GM11168 (cell line): ENCODE data around the gene LRRFIP2.
"Not testable (repeated sequence)": the region's sequence is repeated elsewhere in the genome, so short reads cannot be mapped to it uniquely, and the experiment has no call there.

Experiments
- in situ Hi-C: fragments of 300-500 bp; cut with MboI; formaldehyde crosslinking; loops from one replicate; pipeline ENCODE4 v1.12.0; 2022; ENCODE audit warnings: low sequenced_read_pairs; ENCODE audit not compliant: unreplicated experiment

LRRFIP2 gene

DNA sequence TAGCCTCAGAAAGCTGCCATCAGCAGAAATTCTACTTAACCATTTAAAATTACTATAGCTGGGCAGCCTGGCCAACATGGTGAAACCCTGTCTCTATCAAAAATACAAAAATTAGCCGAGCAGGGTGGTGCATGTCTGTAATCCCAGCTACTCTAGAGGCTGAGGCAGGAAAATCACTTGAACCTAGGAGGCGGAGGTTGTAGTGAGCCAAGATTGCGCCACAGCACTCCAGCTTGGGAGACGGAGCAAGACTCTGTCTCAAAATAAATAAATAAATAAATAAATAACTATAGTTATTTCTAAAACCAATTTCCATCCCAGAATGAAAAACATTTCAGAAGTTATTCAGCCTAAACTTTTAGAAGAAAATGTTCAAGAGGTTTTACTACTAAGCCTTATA, 25.1 kb downstream of the LRRFIP2 start:
- in situ Hi-C loops: no loop called here

DNA sequence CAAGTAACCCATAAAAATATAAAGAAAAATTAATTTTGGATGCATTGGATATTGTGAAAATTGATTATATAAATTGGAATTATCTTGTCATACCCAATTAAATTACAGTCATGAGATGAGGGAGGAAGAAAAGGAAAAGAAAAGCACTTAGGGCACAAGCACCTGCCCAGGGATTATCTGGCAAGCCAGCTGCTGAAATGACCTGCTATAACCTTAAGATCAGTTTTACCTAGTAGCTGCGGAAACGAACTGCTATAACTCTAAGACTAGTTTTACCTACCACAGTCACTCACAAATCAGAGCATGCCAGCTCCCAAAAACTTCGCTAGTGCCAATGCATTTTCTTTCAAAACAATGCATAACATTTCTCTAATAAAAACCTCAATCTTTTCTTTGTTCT, 26.2 kb downstream of the LRRFIP2 start:
- in situ Hi-C loops: no loop called here

DNA sequence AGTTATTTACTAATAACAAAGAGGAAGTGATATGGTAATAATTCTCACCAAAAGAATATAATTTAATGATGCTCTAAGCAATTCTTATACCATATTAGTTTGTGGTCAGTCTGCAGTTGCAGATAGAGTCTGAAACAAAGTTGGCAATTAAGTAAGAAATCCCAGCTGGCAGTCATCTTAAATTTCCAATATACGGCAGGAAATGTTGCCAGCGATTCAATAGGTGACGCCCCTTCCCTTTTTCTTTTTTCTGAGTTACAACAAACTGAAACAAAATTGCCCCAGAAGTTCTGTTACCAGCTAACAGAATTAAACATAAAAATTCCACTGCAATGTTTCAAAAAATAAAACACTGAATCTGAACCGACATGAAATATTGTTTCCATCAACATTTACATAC, 26.7 kb downstream of the LRRFIP2 start:
- in situ Hi-C loops: no loop called here

DNA sequence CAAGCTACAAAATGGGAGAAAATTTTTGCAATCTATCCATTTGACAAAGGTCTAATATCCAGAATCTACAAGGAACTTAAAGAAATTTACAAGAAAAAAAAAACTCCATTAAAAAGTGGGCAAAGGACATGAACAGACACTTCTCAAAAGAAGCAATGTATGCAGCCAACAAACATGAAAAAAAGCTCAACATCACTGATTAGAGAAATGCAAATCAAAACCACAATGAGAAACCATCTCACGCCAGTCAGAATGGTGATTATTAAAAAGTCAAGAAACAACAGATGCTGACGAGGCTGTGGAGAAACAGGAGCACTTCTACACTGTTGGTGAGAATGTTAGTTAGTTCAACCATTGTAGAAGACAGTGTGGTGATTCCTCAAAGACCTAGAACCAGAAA, 27.5 kb downstream of the LRRFIP2 start:
- in situ Hi-C loops: not testable (repeated sequence)

DNA sequence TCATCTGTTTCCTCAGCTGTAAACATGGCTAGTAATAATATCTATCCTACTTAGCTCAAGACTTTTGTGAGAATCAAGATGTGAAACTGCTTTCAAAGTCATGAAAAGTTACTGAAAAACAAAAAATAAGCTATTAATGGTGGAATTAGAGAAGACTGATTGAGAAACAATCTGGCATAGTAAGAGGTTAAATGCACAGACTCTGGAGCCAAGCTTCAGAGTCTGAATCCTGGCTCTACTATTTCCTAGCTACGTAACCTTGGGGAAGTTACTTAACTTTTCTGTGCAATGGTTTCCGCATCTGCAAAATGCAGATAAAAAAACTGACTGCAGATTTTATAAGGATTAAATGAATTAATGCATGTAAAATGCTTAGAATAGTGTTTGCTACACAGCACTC, 28.8 kb downstream of the LRRFIP2 start:
- in situ Hi-C loops: no loop called here

DNA sequence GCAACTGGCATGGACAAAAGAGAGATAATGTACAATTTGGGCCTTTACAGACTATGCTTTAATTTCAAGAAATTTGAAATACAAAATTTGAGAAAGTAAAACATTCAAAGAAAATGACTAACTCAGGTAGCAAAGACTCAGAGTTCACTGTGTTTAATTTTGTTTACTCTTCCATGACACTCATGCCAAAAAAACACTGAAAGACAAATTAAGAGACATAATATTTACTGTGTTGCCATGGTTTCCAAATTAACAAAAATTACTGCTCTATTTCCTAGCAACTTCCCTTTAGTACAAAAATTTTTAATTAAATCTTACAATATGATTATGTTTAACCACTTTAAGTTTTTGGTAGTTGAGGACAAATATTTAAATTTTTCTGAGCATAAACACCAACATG, 29.6 kb downstream of the LRRFIP2 start:
- in situ Hi-C loops: no loop called here

DNA sequence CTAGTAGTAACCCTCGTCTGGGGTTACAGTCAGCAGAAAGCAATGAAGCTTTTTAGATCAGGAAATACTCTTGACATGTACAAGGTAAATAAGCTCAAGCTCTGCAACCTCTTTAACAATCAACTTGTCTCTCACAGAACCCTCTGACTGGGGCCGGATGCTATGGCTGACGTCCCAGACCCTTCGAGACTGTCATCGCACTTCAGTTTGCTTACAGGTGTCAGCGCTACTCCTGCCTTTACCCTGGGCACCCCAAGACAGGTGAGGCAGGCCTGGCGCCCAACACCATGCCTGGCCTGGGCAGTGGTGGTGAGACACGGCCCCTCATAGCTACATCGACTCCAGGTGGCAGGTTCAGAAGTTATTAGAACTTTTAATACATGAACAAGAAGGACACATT, 30.6 kb downstream of the LRRFIP2 start:
- in situ Hi-C loops: no loop called here

DNA sequence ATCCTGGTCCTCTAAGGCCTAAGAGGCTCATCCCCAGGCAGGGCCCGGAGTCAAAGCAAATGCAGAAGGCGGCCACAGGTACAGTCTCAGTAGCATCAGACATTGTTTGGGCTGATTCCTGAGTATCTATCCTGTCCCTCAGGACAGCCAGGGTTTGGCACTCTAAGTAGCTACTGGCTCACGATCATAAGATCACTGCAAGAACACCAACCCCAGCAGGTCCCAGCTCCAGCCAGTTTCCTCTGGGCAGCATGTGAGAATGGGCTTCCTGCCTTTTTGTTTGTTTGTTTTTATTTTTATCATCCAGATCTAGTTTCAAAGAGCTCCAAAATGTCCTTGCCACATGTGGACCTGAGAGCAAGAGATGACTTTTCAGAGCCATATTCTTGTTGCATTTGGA, 32.7 kb downstream of the LRRFIP2 start:
- in situ Hi-C loops: no loop called here

DNA sequence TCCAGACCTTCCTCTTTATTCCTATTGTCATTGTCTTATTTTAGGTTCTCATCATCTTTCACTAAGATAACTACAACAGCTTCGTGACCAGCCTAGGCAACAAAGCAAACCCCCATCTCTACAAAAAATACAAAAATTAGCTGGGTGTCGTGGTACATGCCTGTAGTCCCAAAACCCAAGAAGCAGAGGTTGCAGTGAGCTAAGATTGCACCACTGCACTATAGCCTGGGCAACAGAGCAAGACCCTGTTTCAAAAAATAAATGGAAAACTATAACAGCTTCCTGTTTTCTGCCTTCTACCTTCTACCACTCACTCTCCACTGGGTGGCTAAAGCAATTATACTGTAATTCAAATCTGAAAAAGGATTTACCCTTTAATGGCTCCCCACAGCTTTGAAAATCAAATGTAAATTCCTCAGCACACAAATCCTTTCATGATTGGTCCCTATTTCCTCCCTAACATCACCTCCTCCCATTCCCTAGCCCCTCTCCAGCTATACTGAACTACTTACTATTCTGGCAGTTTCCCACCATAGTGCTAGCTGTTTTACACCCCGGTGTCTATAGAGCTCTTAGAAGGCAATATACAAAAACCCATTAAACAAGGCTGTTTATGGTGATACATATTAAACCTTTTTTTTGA, 33.4 kb downstream of the LRRFIP2 start:
- in situ Hi-C loops: no loop called here

DNA sequence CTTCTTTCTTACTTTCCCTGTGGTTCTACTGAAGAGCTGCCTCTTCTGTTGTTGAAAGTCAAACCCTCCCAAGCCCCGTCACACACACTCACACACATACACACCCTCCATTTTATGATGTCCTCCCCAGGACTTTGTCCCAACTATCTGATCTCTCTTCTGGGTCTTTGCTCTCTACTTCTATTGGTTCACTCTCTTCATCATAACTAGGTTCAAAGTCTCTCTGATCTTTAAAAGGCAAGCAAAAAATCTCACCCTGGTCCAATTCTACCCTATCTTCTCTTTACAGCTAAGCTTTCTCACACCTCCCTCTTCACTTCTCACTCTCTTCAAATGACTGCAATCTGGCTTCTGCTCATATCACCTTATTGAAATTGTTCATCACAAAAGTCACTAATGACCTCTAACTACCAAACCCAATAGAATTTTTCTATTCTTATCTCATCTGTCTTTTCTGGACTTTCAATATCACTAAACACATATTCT, 34.8 kb downstream of the LRRFIP2 start:
- in situ Hi-C loops: no loop called here

DNA sequence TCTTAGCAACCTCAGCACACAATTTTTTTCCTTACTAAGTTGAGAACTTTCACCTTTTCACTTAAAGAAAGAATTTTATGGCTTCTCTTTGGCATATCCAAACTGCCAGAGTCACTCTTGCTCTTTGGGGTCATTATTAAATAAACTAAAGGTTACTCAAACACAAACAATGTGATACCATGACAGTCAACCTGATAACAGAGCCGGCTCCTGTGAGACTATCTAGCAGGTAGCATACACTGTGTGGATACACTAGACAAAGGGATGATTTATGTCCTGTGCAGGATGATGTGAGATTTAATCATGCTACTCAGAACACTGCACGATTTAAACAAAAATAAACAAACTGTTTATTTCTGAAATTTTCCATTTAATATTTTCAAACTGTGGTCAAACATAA, 35.6 kb downstream of the LRRFIP2 start:
- in situ Hi-C loops: no loop called here

DNA sequence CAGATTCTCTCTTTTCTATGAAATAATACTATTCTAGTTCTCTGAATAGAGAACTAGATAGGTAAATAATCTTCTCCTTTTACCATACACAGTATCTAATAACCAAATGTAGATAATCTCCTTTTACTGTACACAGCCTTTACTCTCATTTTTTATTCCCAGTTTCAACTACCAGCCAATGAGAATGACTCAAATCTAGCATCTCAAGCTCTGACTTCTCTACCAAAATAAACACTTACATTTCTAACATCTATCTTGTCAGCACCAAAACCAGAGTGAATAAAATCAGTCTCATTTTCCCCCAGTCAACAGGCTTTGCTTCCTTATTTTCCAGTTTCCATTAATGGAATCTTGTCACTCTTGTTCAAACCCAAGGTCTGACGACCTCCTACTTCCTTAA, 36.9 kb downstream of the LRRFIP2 start:
- in situ Hi-C loops: no loop called here

DNA sequence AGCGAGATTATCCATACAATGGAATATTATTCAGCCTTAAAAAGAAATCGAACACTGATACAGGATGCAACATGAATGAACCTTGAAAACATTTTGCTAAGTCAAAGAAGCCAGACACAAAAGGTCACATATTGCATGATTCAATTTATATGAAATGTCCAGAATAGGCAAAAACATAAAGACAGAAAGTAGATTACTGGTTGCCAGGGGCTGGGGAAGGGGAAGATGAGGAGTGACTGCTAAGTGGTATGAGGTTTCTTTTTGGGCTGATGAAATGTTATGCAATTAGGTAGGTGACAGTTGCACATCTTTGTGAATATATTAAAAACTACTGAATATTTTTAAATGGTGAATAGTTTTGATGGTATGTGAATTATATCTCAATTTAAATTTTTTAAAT, 38.3 kb downstream of the LRRFIP2 start:
- in situ Hi-C loops: no loop called here

DNA sequence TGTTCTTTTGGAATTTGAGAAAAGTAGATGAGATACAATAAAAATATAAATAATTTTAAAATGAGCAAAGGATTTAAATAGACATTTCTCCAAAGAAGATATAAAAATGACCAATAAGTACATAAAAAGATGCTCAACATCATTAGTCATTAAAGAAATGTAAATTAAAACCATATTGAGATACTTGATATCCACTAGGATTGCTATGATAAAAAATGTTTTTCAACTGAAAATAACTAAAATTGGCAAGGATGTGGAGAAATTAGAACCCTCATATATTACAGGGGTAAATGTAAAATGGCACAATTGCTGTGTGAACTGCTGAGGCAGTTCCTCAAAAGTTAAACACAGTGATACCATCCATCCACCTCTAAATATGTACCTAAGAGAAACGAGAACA, 38.8 kb downstream of the LRRFIP2 start:
- in situ Hi-C loops: no loop called here

DNA sequence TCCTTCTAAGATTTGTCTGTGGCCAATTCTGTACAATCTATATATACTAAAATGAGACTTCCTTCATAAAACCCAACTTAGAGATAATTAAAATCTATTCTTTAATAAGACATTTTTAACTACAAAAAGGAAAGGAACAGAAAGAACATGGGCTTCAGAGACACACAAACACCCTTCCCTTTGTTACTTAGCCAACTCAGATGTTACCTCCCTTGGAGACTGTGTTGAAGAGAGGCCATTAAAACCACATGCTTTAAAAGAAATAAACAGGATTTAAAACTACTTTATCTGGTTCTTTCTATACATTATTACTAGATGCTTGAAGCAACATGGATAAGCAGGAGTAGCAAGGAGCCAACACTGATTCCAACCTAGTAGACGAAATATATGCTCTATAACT, 42.0 kb downstream of the LRRFIP2 start:
- in situ Hi-C loops: no loop called here

DNA sequence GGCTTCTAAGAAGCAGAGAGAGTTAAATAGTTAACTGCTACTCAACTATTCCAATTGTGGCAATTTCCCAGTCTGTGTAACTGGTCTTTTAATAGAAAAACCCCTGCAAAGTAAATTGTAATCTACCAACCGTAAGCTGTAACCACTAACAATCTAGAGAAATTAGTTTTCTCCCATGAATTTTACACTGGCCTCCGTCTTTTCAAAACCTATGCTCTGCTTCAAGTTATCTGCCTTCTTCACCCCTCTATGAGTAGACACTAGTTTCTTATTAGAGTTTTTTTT, 42.6 kb downstream of the LRRFIP2 start:
- in situ Hi-C loops: no loop called here

DNA sequence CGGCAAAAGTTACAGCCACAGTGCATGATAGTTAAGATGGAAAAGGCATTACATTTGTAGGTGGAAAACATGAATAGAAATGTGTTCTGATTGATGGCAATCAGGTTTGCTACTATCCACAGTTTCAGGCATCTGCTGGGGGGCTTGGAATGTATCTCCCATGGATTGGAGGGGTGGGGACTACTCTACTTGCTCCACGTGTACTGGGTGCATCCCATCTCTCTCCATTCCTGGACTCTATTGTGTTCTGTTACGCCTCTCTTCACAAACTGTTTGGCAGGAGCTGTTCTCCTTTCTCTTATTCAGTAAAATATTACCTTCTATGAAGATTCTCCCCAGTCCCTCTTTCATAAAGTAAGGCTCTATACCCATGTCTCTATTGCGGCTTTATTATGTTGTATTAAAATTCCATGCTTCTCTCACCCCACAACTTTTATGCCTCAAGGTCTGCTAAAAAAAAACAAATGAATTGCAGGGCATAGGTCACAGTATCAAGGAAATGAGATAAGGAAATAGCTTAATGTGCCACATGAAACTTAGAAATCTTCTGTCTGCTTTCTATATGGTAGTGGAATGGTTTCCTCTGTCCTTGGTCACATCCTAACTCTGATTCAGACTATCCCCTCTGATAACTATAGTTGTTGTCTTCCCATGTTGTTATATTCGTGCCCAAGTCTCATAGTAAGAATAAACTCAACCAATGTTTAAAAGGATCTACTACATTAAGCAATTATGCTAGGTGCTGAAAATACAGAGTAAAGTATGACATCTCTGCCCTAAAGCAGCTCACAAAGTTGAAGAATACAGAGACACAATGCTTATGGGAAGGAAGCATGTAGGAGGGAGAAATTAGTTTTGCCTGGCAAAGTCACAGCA, 43.2 kb downstream of the LRRFIP2 start:
- in situ Hi-C loops: no loop called here

DNA sequence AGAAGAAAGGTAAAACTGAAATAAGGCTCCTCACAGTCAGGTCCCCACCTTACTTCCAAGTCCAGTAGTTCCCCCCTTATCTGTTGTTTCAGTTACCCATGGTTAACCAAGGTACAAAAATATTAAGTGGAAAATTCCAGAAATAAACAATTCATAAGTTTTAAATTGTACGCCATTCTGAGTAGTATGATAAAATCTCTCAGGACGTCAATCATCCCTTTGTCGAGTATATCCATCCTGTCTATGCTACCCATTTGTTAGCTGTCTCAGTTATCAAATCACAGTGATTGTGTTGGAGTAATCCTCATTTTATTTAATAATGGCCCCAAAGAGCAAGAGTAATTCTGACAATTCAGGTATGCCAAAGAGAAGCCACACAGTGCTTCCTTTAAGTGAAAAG, 43.9 kb downstream of the LRRFIP2 start:
- in situ Hi-C loops: no loop called here

DNA sequence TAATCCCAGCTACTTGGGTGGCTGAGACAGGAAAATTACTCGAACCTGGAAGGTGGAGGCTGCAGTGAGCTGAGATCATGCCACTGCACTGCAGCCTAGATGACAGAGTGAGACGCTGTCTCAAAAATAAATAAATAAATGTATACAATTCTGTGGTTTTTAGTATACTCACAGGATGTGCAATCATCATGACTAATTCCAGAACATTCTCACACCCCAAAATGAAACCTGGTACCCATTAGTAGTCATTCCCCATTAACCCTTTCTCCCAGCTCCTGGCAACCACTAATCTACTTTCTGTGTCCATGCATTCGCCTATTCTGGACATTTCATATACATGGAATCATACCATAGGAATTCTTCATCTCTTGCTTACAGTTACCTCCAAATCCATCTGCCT, 44.5 kb downstream of the LRRFIP2 start:
- in situ Hi-C loops: no loop called here

DNA sequence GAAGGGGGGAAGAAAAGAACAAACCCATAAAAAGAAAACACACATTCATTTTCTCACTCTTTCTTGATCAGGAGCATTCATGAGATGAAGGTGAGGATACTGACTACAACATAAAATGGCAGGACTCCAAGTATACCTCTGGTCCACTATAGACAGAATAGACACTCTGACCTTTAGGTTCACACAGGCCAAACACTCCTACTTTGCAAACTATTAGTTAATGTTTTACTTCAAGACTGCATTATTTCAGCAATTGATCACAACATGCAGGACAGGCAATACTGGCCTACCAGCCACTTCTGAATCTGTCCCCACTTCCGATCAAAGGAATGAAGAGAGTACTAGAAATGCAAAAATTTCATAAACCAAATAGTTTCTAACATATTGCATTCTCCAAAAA, 47.0 kb downstream of the LRRFIP2 start:
- in situ Hi-C loops: no loop called here

DNA sequence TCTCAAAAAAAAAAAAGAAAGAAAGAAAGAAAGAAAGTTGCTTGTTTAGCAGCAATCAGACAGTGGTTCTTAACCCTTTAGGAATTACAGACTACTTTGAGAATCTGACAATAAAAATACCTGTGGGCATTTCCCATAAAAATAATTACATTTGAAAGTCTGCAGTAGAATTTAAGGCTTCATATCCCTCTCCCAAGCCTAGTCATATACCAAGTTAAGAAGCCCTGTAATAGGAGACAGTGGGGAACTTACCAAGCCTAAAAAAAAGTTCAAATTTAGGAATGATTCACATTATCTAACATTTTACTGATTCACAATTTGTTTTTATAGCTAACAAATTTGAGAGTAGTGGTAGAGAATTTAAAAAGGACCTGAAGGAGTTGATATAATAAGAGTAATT, 47.5 kb downstream of the LRRFIP2 start:
- in situ Hi-C loops: no loop called here
